ENCODE data around the gene FAM193B.
A peak's percentile ranks its signal among the peaks of the same experiment; 100 is the strongest.
"Not testable (repeated sequence)": the region's sequence is repeated elsewhere in the genome, so short reads cannot be mapped to it uniquely, and the experiment has no call there.

Gene FAM193B

GRCh38 chr5:177536386-177536785 is 18.0 kb downstream of the FAM193B start:
- no peak for DNase-seq

GRCh38 chr5:177535125-177535524 is 19.2 kb downstream of the FAM193B start:
- DNase-seq = no peak

DNA sequence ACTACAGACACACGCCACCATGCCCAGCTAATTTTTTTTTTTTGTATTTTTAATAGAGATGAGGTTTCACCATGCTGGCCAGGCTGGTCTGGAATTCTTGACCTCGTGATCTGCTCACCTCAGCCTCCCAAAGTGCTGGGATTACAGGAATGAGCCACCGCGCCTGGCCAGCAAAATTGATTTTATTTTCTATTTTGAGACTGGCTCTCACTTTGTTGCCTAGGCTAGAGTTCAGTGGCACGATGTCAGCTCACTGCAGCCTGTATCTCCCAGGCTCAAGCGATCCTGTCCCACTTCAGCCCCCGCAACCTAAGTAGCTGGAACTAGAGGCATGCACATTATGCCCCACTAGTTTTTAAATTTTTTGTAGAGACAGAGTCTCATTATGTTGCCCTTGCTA is 19.9 kb downstream of the FAM193B start:
- DNase-seq = not testable (repeated sequence)

DNA sequence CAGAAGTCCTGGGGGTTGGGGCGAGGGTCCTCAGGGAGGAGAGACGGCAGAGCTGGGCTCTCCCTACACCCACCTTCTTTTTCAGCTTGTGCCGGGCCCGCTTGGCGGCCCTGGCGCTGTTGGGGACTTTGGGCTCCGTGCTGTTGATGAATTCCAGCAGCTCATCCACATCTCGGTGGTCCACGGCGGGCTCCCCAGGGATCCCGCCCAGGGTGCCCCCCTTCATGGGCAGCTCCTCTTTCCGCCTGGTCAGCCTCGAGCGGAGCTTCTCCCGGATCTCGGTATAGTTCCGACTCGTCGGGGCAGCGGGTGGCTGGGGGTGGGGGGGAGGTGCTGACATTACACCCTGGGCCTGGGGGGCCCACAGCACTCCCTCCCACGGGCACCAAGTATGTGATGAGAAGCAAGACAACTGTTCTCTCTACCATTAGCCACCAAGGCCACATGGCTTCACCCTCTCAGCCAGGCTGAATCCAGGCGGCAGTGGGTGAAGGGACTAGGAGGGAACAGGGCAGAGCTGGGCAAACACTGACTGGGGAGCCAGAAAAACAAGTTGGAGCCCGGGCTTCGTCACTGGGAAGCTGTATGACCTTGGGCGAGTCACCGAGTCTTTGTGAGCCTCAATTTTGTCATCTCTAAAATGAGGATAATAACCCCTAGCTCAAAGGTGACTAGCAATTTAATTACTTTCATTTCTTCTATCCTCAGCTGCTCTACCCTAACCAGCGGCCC is 23.0 kb downstream of the FAM193B start:
- DNase-seq = no peak

- no peak for DNase-seq
These were observed 23.7 kb downstream of the FAM193B start for GRCh38 chr5:177530638-177531037.

- no peak for DNase-seq
These were observed 24.8 kb downstream of the FAM193B start for GRCh38 chr5:177529247-177530203.

DNA sequence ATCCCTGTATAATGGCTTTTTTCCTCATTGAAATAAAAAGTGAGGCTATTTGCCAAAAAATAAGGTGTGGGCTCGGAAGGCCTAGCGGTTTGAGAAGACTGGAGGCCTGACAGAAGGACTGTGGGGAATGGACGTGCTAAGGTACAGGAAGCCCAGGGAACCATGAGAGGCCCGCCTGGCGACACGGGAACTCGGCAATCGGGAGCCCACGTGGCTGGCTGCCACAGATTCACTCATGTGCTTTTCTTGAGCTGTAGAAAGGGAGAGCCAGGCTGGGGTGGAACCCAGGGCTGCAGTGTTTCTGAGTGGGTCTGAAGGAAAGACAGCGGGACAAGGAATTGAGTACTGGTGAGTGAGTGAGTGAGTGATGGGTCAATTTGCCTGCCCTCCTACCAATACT is 25.7 kb downstream of the FAM193B start:
- no peak for DNase-seq

- DNase-seq = no peak
These were observed 26.8 kb downstream of the FAM193B start for GRCh38 chr5:177527595-177527994.

DNA sequence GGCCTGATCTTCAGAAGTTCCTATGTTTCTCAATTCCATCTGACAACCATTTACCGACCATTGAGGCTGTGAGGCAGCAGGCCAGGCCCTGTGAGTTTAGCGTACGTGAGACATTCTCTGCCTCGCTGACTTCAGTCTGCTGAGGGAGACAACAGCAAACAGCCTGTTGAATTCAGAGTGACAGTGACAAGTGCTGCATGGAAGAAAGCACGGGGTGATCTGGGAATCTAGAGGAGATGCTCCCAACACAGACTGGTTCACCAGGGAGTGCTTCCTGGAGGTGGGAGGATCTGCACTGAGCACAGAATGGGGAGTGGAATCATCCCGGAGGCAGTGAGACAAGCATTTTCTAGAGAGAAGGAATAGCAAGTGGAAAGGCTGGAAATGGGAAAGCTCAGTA is 27.6 kb downstream of the FAM193B start:
- DNase-seq = no peak

DNA sequence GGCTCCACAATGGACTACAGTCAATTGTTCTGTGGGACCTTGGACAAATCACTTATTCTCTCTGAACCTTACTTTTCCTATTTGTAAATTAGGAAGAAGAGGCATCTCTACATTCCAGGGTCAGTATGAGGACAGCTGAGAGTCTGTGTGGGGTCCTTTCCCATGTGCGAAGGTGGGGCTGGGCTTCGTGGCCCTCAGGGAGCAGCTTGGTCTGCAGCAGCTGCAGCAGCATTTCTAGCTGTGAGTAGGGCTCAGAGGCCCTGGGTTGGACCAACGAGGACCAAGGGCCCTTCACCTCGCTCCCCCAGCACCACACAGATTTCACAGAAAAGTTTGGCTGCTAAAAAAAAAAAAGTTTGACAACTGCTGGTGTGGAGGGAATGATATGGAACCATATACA is 28.2 kb downstream of the FAM193B start:
- DNase-seq = no peak

- DNase-seq = no peak
These were observed 29.3 kb downstream of the FAM193B start for GRCh38 chr5:177524941-177525655.

- no peak for DNase-seq
These were observed 29.8 kb downstream of the FAM193B start for GRCh38 chr5:177524539-177524900.

GRCh38 chr5:177523711-177524538 is 30.4 kb downstream of the FAM193B start:
- DNase-seq = no peak

GRCh38 chr5:177520916-177521513 is 33.3 kb downstream of the FAM193B start:
- DNase-seq = no peak

- DNase-seq = no peak
These were observed 34.1 kb downstream of the FAM193B start for GRCh38 chr5:177520271-177520670.

DNA sequence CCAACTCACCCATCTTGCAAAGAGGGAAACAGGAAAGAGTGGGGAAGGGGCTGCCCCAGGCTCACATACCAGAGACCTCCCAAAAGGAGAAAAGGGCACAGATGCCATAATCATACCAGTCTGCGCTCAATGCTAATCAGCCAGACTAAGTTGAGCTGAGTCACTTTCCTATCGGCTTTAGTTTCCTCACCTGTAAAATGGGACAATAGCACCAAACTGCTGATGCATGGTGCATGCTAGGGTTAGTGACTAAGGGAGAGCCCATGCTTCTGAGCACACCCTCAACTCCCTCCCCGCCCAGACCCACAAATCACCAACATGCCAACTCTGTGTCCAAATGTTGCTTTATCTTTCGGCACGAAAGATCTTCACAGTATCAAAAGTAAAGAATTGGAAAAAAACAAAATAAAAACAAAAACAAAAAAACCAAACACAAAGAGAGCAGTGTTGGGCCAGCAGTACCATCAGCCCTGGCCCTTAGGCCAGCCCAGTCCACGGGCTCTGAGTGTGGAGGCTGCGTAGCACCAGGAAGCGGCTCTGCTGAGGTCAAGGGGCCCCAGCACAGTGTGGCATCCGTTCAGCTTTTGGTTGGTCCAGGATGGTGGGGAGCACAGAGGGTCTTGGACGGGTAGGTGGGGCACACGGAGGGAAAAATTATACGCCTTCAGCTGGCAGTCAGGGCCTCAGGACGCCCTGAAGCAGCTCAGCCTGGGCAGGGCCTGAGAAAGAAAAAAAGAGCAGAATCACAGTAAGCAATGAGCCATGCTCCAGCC is 34.7 kb downstream of the FAM193B start:
- no peak for DNase-seq

- DNase-seq = peak; percentile 98
These were observed 37.5 kb downstream of the FAM193B start, which contains the start of gene DDX41 for GRCh38 chr5:177516601-177517568. DDX41 (minus strand) TSS chr5:177516961; CDS start chr5:177516945, 16 bp downstream.

- no peak for DNase-seq
These were observed 38.8 kb downstream of the FAM193B start for GRCh38 chr5:177515580-177515979.

- no peak for DNase-seq
These were observed 39.8 kb downstream of the FAM193B start for GRCh38 chr5:177514541-177514940.

- no peak for DNase-seq
These were observed 40.9 kb downstream of the FAM193B start for GRCh38 chr5:177513500-177513899.

Measured in activated CD4-positive, alpha-beta T cell treated with anti-CD3 and anti-CD28 coated beads, Interleukin-10, Interleukin-2, amounts not matched to agents 100 ng/mL and 50 ng/mL, durations not matched to agents 16 hours and 8 hours (primary cell).